HepG2 (cell line): Measurements from ENCODE around the gene DUS1L. TPM values are rescaled to one million over a fixed set of nuclear protein-coding genes. Genes with fewer than 3 reads are reported as not detected.

Experiments
- ATF5 ChIP-seq: sonication (generic); formaldehyde crosslinking; IDR thresholded peaks from 2 replicates; pipeline ENCODE4 v1.4.0; 2020; ENCODE audit warnings: mild to moderate bottlenecking, low read depth, missing genetic modification reagents
- CREB1 ChIP-seq, 2 experiments: fragments of 450-650 bp in 1 of 2; IDR thresholded peaks; 2 replicates each; pipeline ENCODE4 v1.6.1; 2016 to 2017; ENCODE audit warnings: control low read depth in 1 of 2, mild to moderate bottlenecking in 1 of 2, missing compliant biosample characterization in 1 of 2, missing genetic modification characterization in 1 of 2
- DR1 ChIP-seq: sonication (generic); formaldehyde crosslinking; IDR thresholded peaks from 2 replicates; pipeline ENCODE4 v1.8.0; 2021; ENCODE audit warnings: mild to moderate bottlenecking, missing genetic modification reagents, inconsistent platforms
- HOXA9 ChIP-seq: sonication (generic); formaldehyde crosslinking; IDR thresholded peaks from 2 replicates; pipeline ENCODE4 v1.8.1; 2022; ENCODE audit warnings: missing genetic modification reagents, mild to moderate bottlenecking, moderate library complexity, borderline replicate concordance
- KLF12 ChIP-seq: sonication (generic); formaldehyde crosslinking; IDR thresholded peaks from 2 replicates; pipeline ENCODE4 v1.4.0; 2020; ENCODE audit warnings: missing genetic modification reagents, borderline replicate concordance
- MAFK ChIP-seq, 2 experiments: IDR thresholded peaks in 1 of 2; conservative IDR thresholded peaks in 1 of 2; 2 replicates each; pipeline ENCODE4 v1.6.1; 2011; ENCODE audit warnings: improper control_type of control experiment in 2 of 2, low read length in 2 of 2
- MXD3 ChIP-seq: IDR thresholded peaks from 2 replicates; pipeline ENCODE4 v1.6.1; 2016; ENCODE audit warnings: mild to moderate bottlenecking, missing biosample characterization, missing genetic modification reagents
- RBM22 ChIP-seq: fragments of 200-400 bp; formaldehyde crosslinking; optimal IDR thresholded peaks from 2 replicates; pipeline ENCODE3; 2017; ENCODE audit warnings: mild to moderate bottlenecking, low read length, moderate library complexity
- TEAD3 ChIP-seq: optimal IDR thresholded peaks from 2 replicates; pipeline ENCODE3; 2016; ENCODE audit warnings: borderline replicate concordance
- ZBTB26 ChIP-seq: IDR thresholded peaks from 2 replicates; pipeline ENCODE4 v1.6.1; 2016; ENCODE audit warnings: missing compliant biosample characterization, missing genetic modification reagents, borderline replicate concordance
- ZBTB37 ChIP-seq: sonication (generic); formaldehyde crosslinking; IDR thresholded peaks from 2 replicates; pipeline ENCODE4 v1.4.0; 2020; ENCODE audit warnings: mild to moderate bottlenecking, missing genetic modification reagents
- ZBTB46 ChIP-seq: sonication (generic); formaldehyde crosslinking; IDR thresholded peaks from 2 replicates; pipeline ENCODE4 v1.4.0; 2020; ENCODE audit warnings: mild to moderate bottlenecking, missing genetic modification reagents, borderline replicate concordance
- ZIK1 ChIP-seq: sonication (generic); formaldehyde crosslinking; IDR thresholded peaks from 2 replicates; pipeline ENCODE4 v1.5.0; 2020; ENCODE audit warnings: mild to moderate bottlenecking, low read depth, missing genetic modification reagents, borderline replicate concordance
- ZNF124 ChIP-seq: sonication (generic); formaldehyde crosslinking; IDR thresholded peaks from 2 replicates; pipeline ENCODE4 v1.4.0; 2020; ENCODE audit warnings: missing genetic modification reagents
- ZNF468 ChIP-seq: sonication (generic); formaldehyde crosslinking; IDR thresholded peaks from 2 replicates; pipeline ENCODE4 v1.8.0; 2022; ENCODE audit warnings: mild to moderate bottlenecking, moderate library complexity, missing genetic modification reagents
- ZNF652 ChIP-seq: IDR thresholded peaks from 2 replicates; pipeline ENCODE4 v1.6.1; 2016; ENCODE audit warnings: low read depth, borderline replicate concordance
- ZNF687 ChIP-seq: sonication (generic); formaldehyde crosslinking; IDR thresholded peaks from 2 replicates; pipeline ENCODE4 v1.5.1; 2020; ENCODE audit warnings: mild to moderate bottlenecking, missing genetic modification reagents, moderate library complexity
- ZNF775 ChIP-seq: sonication (generic); formaldehyde crosslinking; IDR thresholded peaks from 2 replicates; pipeline ENCODE4 v1.4.0; 2020; ENCODE audit warnings: missing genetic modification reagents, mild to moderate bottlenecking, moderate library complexity, borderline replicate concordance
- ZNF777 ChIP-seq: sonication (generic); formaldehyde crosslinking; IDR thresholded peaks from 2 replicates; pipeline ENCODE4 v1.4.0; 2020; ENCODE audit warnings: missing genetic modification reagents
- ZNF850 ChIP-seq: sonication (generic); formaldehyde crosslinking; conservative IDR thresholded peaks from 2 replicates; pipeline ENCODE4 v1.9.0; 2021; ENCODE audit warnings: mild to moderate bottlenecking, missing genetic modification reagents
- polyA plus RNA-seq, 8 experiments: library from polyadenylated mRNA; depleted of rRNA in 3 of 8; stranded (reverse) in 7 of 8; unstranded in 1 of 8; fragments of >200 nt; fragmentation: Illumina TruSeq in 4 of 8; extraction: Trizol in 4 of 8; gene quantifications; 2 replicates each; pipeline versions ENCODE4 v1.2.1 to v1.2.3, GENCODE V29; 2011 to 2016; ENCODE audit warnings: low read depth in 4 of 8, missing spikeins in 1 of 8, mixed read lengths in 1 of 8; ENCODE audit not compliant: insufficient read depth in 1 of 8
- total RNA-seq, 5 experiments: library from RNA; depleted of rRNA; stranded (reverse); fragments of >200 nt; fragmentation: Illumina TruSeq; extraction: Trizol; gene quantifications; 2 replicates each; pipeline ENCODE4 v1.2.3, GENCODE V29; 2016; ENCODE audit warnings: low read depth in 1 of 5

DUS1L gene
- total and polyA plus RNA-seq, 2 of the 13 experiments (the other 11 are each of a cell fraction or from before 2014, with no cell fraction given), result 81.0 to 109 TPM

- no peak for TF ChIP-seq ZBTB26 (CRISPR knock-in tag)
- 0 out of 2 replicates have a peak, but pooled peaks have one; percentile 12 for TF ChIP-seq DR1
- no peak for TF ChIP-seq HOXA9 (CRISPR knock-in tag)
- TF ChIP-seq ZBTB37, result no peak
- peak; percentile 0; the same call in 1 of the 2 replicates for TF ChIP-seq ZNF124 (CRISPR knock-in tag)
- no peak for TF ChIP-seq ZNF652
- no peak for TF ChIP-seq ZBTB46
- TF ChIP-seq ZNF850, result no peak
- peak; percentile 1; the same call in 1 of the 2 replicates for TF ChIP-seq ZNF777
- TF ChIP-seq ZNF687 (CRISPR knock-in tag), result peak; percentile 54; the same call in 1 of the 2 replicates
- TF ChIP-seq ZNF468 (CRISPR knock-in tag), result no peak
- no peak for TF ChIP-seq MAFK (conservative IDR thresholded peaks at IDR 0.05 in 1 of 2, IDR thresholded peaks at IDR 0.05 in 1 of 2; ENCODE audit: low read length in 2 of 2)
- TF ChIP-seq TEAD3 (CRISPR knock-in tag), result no peak
- no peak for TF ChIP-seq MXD3 (CRISPR knock-in tag)
- no peak for TF ChIP-seq ZNF775 (CRISPR knock-in tag)
- no peak for TF ChIP-seq ZIK1
- no peak for TF ChIP-seq CREB1 (IDR thresholded peaks at IDR 0.05)
- TF ChIP-seq CREB1 (CRISPR knock-in tag; IDR thresholded peaks at IDR 0.05), result no peak
- no peak for TF ChIP-seq RBM22
- no peak for TF ChIP-seq ATF5 (CRISPR knock-in tag)
- TF ChIP-seq KLF12, result no peak
Observed at GRCh38 chr17:82065193-82065637, 389 bp downstream of the DUS1L start (continued).
